ENCODE results near the gene LIM2. TPM values are rescaled to one million over a fixed set of nuclear protein-coding genes. Genes with fewer than 3 reads are reported as not detected.

Gene LIM2
- total RNA-seq, 2 donors from 2014 or later: not detected

GRCh38 chr19:51337861-51338562, 49.8 kb downstream of the LIM2 start:
- intact Hi-C loops (cut with DNase I): no loop called here
- WGBS, 2 donors: 49 to 68% methylated on average over 7 to 17 of the region's 19 CpGs
- Histone ChIP-seq H3K9me3 (no peaks in the 10 kb centered on the region), H3K27me3 (no peaks in the 10 kb centered on the region), H3K4me3 (no peak overlapping the region), H3K36me3 (replicated peaks in 1 of 2; ENCODE audit: insufficient read depth in 1 of 2, low read depth in 2 of 2) (no peaks in the 10 kb centered on the region), H3K27ac (no peak overlapping the region), H3K4me1 (peaks cover 22% of the 10 kb centered on the region)
- no peak for DNase-seq
- ATAC-seq: no peak
- no peak for TF ChIP-seq CTCF (IDR thresholded peaks at IDR 0.05)
- no peak for TF ChIP-seq POLR2A (IDR thresholded peaks at IDR 0.05)

GRCh38 chr19:51337141-51337860, 50.5 kb downstream of the LIM2 start:
- intact Hi-C loops (cut with DNase I): no loop called here
- H3K36me3 ChIP-seq (replicated peaks in 1 of 2; ENCODE audit: insufficient read depth in 1 of 2, low read depth in 2 of 2): no peaks in the 10 kb centered on the region
- H3K4me1 ChIP-seq: peaks cover 22% of the 10 kb centered on the region
- H3K27ac ChIP-seq: no peak overlapping the region
- no peak for DNase-seq
- H3K27me3 ChIP-seq: no peaks in the 10 kb centered on the region
- H3K4me3 ChIP-seq: no peak overlapping the region
- 69 to 86% methylated on average over 1 to 13 of the region's 13 CpGs for WGBS, 2 donors
- TF ChIP-seq CTCF (IDR thresholded peaks at IDR 0.05) (no peak), POLR2A (IDR thresholded peaks at IDR 0.05) (no peak)
- no peak for ATAC-seq
- no peaks in the 10 kb centered on the region for H3K9me3 ChIP-seq

GRCh38 chr19:51333836-51334460, 53.8 kb downstream of the LIM2 start:
- intact Hi-C loops (cut with DNase I): no loop called here
- no peaks in the 10 kb centered on the region for H3K27me3 ChIP-seq
- WGBS, 2 donors: 76 to 84% methylated on average over 12 to 13 of the region's 13 CpGs
- no peaks in the 10 kb centered on the region for H3K9me3 ChIP-seq
- TF ChIP-seq CTCF (IDR thresholded peaks at IDR 0.05): no peak
- no peak for TF ChIP-seq POLR2A (IDR thresholded peaks at IDR 0.05)
- no peak overlapping the region for H3K27ac ChIP-seq
- no peaks in the 10 kb centered on the region for H3K36me3 ChIP-seq (replicated peaks in 1 of 2; ENCODE audit: insufficient read depth in 1 of 2, low read depth in 2 of 2)
- DNase-seq (no peak), ATAC-seq (no peak)
- peaks cover 6% of the 10 kb centered on the region for H3K4me1 ChIP-seq
- H3K4me3 ChIP-seq: no peak overlapping the region

GRCh38 chr19:51331716-51332115, 56.1 kb downstream of the LIM2 start:
- Histone ChIP-seq H3K27ac (no peak overlapping the region), H3K4me1 (peaks cover 8% of the 10 kb centered on the region), H3K27me3 (peaks cover 0 to 16% of the 10 kb centered on the region in 2 donors), H3K36me3 (replicated peaks in 1 of 2; ENCODE audit: insufficient read depth in 1 of 2, low read depth in 2 of 2) (no peaks in the 10 kb centered on the region), H3K4me3 (no peak overlapping the region), H3K9me3 (no peaks in the 10 kb centered on the region)
- 76 to 79% methylated on average over 6 of the region's 6 CpGs for WGBS, 2 donors
- no peak for TF ChIP-seq CTCF (IDR thresholded peaks at IDR 0.05)
- no peak for TF ChIP-seq POLR2A (IDR thresholded peaks at IDR 0.05)
- DNase-seq (no peak), ATAC-seq (no peak)
- intact Hi-C loops (cut with DNase I): no loop called here

All from body of pancreas (tissue), 4 donors.